Upper lobe of left lung (tissue), 6 donors: Measurements from ENCODE around the gene MPHOSPH9. TPM values are rescaled to one million over a fixed set of nuclear protein-coding genes. Genes with fewer than 3 reads are reported as not detected.
A peak's percentile ranks its signal among the peaks of the same experiment; 100 is the strongest.

Experiments used
- ATAC-seq, 2 donors: fragments of 200-7000 bp; cut with Tn5 transposase; one replicate each; pipeline ENCODE4 v1.9.1; 2022; ENCODE audit warnings: mild to moderate bottlenecking in 2 of 2, moderate library complexity in 2 of 2; ENCODE audit not compliant: low FRiP score in 2 of 2
- DNase-seq, 2 donors: peaks; one replicate each; pipeline ENCODE4 v3.0.0-alpha.2; 2019 to 2020
- H3K27ac ChIP-seq, 4 donors: fragments of 200-600 bp; sonication (generic); one replicate each; pipeline ENCODE4 v1.5.1; 2016 to 2019
- H3K27me3 ChIP-seq, 4 donors: fragments of 200-600 bp; sonication (generic); one replicate each; pipeline ENCODE4 v1.5.1; 2017 to 2019
- H3K36me3 ChIP-seq, 4 donors: fragments of 200-600 bp; sonication (generic); one replicate each; pipeline ENCODE4 v1.5.1; 2016 to 2019
- H3K4me1 ChIP-seq, 4 donors: fragments of 200-600 bp; sonication (generic); one replicate each; pipeline ENCODE4 v1.5.1; 2018 to 2019
- H3K4me3 ChIP-seq, 4 donors: fragments of 200-600 bp; sonication (generic); one replicate each; pipeline ENCODE4 v1.5.1; 2017 to 2019; ENCODE audit warnings: mild to moderate bottlenecking in 2 of 4, moderate library complexity in 1 of 4
- H3K9me3 ChIP-seq, 4 donors: fragments of 200-600 bp; sonication (generic); one replicate each; pipeline ENCODE4 v1.5.1; 2018 to 2019
- EP300 ChIP-seq, 4 donors: sonication (generic); formaldehyde crosslinking; IDR thresholded peaks; one replicate each; pipeline ENCODE4 v1.5.1; 2017; ENCODE audit warnings: antibody characterized with exemption in 4 of 4, control low read depth in 2 of 4
- POLR2A ChIP-seq, 4 donors: fragments of 450-650 bp; IDR thresholded peaks; one replicate each; pipeline ENCODE4 v1.5.1; 2016 to 2017; ENCODE audit warnings: antibody characterized with exemption in 4 of 4, mild to moderate bottlenecking in 2 of 4
- POLR2AphosphoS5 ChIP-seq, 2 donors: sonication (generic); formaldehyde crosslinking; IDR thresholded peaks; one replicate each; pipeline ENCODE4 v1.5.1; 2017; ENCODE audit warnings: antibody characterized with exemption in 2 of 2
- WGBS, 2 donors: methylation state at CpG; one replicate each; pipeline ENCODE4 v1.1.5; 2017 to 2018; 5-methylcytosine and 5-hydroxymethylcytosine counted together
- total RNA-seq, 6 donors: library from RNA; depleted of rRNA in 4 of 6; stranded (reverse); fragments of >200 nt in 4 of 6; gene quantifications; one replicate each; pipeline versions ENCODE4 v1.1.0 to v1.2.1, GENCODE V29; 2016 to 2021
- TF ChIP-seq, protein P1 (sequence below), 6 experiments: fragments of 450-650 bp in 4 of 6; fragments of 200-600 bp in 2 of 6; sonication (generic) in 2 of 6; IDR thresholded peaks; one replicate each; pipeline ENCODE4 v1.5.1; 2016 to 2019; ENCODE audit warnings: antibody characterized with exemption in 6 of 6
- donor health status: DM: no; HTN: no; CAD: no; lungs with moderate emphysema.
- donor health status: DM: no; HTN: yes; CAD: no; lungs with severe emphysema.

Gene MPHOSPH9
- total RNA-seq, 6 donors from 2014 or later: 12.6 to 82.8 (median 17.6) TPM

DNA sequence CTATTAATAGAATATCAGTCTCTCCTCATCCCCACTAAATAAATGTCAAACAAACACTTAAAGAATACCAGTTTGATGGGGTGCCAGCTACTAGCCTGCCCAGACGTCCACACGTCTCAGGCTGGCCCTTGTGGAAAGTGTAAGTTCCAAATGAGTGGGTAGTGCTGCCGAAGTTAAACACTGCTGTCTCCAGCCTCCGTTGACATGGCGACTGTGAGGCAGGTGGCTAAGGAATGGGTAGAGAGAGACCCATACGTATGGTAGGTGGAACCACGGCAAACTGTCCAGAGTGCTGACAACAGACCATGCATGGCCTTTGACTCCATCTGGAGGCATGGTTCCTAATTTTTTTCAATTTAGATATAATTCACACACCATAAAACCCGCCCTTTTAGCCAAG, 119.9 kb downstream of the MPHOSPH9 start:
- 57 to 71% methylated on average over 5 to 8 of the region's 8 CpGs for WGBS, 2 donors
- Histone ChIP-seq H3K4me3 (no peak overlapping the region), H3K27ac (peak overlapping the region in 2 of 4 donors; percentile 4 to 80), H3K27me3 (no peaks in the 10 kb centered on the region), H3K9me3 (no peaks in the 10 kb centered on the region), H3K4me1 (peaks cover 33 to 61% (median 41%) of the 10 kb centered on the region in 4 donors), H3K36me3 (peaks cover 0 to 6% (median 0%) of the 10 kb centered on the region in 4 donors)
- TF ChIP-seq POLR2AphosphoS5 (IDR thresholded peaks at IDR 0.05) (no peak), EP300 (IDR thresholded peaks at IDR 0.05) (no peak), POLR2A (IDR thresholded peaks at IDR 0.05) (no peak)
- TF ChIP-seq, protein P1, sequence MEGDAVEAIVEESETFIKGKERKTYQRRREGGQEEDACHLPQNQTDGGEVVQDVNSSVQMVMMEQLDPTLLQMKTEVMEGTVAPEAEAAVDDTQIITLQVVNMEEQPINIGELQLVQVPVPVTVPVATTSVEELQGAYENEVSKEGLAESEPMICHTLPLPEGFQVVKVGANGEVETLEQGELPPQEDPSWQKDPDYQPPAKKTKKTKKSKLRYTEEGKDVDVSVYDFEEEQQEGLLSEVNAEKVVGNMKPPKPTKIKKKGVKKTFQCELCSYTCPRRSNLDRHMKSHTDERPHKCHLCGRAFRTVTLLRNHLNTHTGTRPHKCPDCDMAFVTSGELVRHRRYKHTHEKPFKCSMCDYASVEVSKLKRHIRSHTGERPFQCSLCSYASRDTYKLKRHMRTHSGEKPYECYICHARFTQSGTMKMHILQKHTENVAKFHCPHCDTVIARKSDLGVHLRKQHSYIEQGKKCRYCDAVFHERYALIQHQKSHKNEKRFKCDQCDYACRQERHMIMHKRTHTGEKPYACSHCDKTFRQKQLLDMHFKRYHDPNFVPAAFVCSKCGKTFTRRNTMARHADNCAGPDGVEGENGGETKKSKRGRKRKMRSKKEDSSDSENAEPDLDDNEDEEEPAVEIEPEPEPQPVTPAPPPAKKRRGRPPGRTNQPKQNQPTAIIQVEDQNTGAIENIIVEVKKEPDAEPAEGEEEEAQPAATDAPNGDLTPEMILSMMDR (IDR thresholded peaks at IDR 0.05): no peak
- DNase-seq (peak in 1 of 2 donors; percentile 51), ATAC-seq (peak in 1 of 2 donors; percentile 61)

- 80 to 96% methylated on average over 14 to 19 of the region's 19 CpGs for WGBS, 2 donors
- peaks cover 0 to 6% (median 0%) of the 10 kb centered on the region in 4 donors for H3K36me3 ChIP-seq
- no peak overlapping the region for H3K4me3 ChIP-seq
- no peaks in the 10 kb centered on the region for H3K9me3 ChIP-seq
- ATAC-seq (no peak), DNase-seq (no peak)
- TF ChIP-seq EP300 (IDR thresholded peaks at IDR 0.05) (no peak), POLR2AphosphoS5 (IDR thresholded peaks at IDR 0.05) (no peak), POLR2A (IDR thresholded peaks at IDR 0.05) (no peak)
- TF ChIP-seq, protein P1 (IDR thresholded peaks at IDR 0.05): no peak
- H3K27me3 ChIP-seq: no peaks in the 10 kb centered on the region
- H3K27ac ChIP-seq: peak overlapping the region in 2 of 4 donors; percentile 12 to 84
- H3K4me1 ChIP-seq: peaks cover 47 to 75% (median 55%) of the 10 kb centered on the region in 4 donors
Measured at GRCh38 chr12:123111498-123112165, 121.3 kb downstream of the MPHOSPH9 start.

DNA sequence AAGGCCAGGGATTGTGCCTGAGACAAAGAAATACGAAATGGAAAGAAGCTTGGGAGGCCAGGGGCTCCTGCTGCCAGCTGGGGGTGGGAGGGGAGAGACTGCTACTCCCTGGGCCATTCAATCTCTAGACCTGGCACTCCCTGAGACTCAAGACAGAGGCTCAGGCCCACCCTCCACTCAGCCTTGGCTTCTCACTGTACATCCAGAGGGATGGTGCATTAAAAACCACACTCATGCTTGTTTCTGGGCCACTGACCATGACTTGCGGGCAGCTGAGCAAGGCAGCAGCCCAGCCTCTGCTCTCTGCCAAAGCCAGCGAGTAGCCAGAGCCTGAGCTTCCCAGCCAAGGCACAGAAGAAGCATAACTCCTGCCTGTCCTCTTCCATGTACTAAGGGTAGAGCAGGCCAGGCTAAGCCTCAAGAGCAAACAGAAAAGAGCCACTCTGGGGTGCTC, 123.6 kb downstream of the MPHOSPH9 start:
- 78 to 89% methylated on average over 2 to 3 of the region's 3 CpGs for WGBS, 2 donors
- Histone ChIP-seq H3K27me3 (no peaks in the 10 kb centered on the region), H3K4me3 (no peak overlapping the region), H3K36me3 (peaks cover 0 to 6% (median 0%) of the 10 kb centered on the region in 4 donors), H3K9me3 (no peaks in the 10 kb centered on the region), H3K4me1 (peaks cover 40 to 68% (median 48%) of the 10 kb centered on the region in 4 donors), H3K27ac (peak overlapping the region; percentile 9 to 84 (median 54))
- DNase-seq (no peak), ATAC-seq (no peak)
- TF ChIP-seq POLR2AphosphoS5 (IDR thresholded peaks at IDR 0.05): no peak
- TF ChIP-seq, protein P1 (IDR thresholded peaks at IDR 0.05): no peak
- no peak for TF ChIP-seq EP300 (IDR thresholded peaks at IDR 0.05)
- TF ChIP-seq POLR2A (IDR thresholded peaks at IDR 0.05): no peak

DNA sequence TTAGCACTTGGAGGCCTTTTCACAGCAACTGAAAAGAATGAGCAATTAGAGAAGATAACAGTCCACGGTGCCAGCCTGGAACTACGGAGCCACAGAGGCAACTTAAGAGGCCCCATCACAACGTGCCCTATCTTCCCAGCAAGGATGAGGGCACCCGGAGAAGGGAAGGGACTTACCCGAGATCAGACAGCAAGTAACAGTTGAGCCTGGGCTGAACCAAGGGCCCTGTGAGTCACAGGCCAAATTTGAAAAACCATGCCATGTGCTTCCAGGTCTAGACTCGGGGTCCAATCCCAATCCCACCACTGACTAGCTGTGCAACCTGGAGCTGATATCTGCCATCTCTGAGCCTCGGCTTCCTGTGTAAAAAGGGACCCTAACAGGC, 124.3 kb downstream of the MPHOSPH9 start:
- Histone ChIP-seq H3K9me3 (no peaks in the 10 kb centered on the region), H3K27ac (peak overlapping the region; percentile 9 to 84 (median 80)), H3K4me1 (peaks cover 36 to 67% (median 43%) of the 10 kb centered on the region in 4 donors), H3K4me3 (no peak overlapping the region), H3K36me3 (peaks cover 0 to 6% (median 0%) of the 10 kb centered on the region in 4 donors), H3K27me3 (no peaks in the 10 kb centered on the region)
- DNase-seq: no peak
- WGBS, 2 donors: 91% methylated on average over 7 of the region's 7 CpGs
- TF ChIP-seq POLR2AphosphoS5 (IDR thresholded peaks at IDR 0.05) (no peak), POLR2A (IDR thresholded peaks at IDR 0.05) (no peak), EP300 (IDR thresholded peaks at IDR 0.05) (no peak)
- TF ChIP-seq, protein P1 (IDR thresholded peaks at IDR 0.05): no peak
- no peak for ATAC-seq
